Testis (tissue), 3 donors: Measurements from ENCODE around the gene SMARCB1. TPM values are rescaled to one million over a fixed set of nuclear protein-coding genes. Genes with fewer than 3 reads are reported as not detected.

ENCODE experiments used
- DNase-seq: peaks from one replicate; pipeline ENCODE4 v3.0.0-alpha.2; 2019
- H3K27ac ChIP-seq, 2 donors: fragments of 200-600 bp; sonication (generic); one replicate each; pipeline ENCODE4 v1.5.1; 2019
- H3K27me3 ChIP-seq: fragments of 200-600 bp; sonication (generic); one replicate; pipeline ENCODE4 v1.5.1; 2019
- H3K36me3 ChIP-seq: fragments of 200-600 bp; sonication (generic); one replicate; pipeline ENCODE4 v1.5.1; 2017; ENCODE audit warnings: low read depth; ENCODE audit errors: missing control alignments
- H3K4me1 ChIP-seq: fragments of 200-600 bp; sonication (generic); one replicate; pipeline ENCODE4 v1.5.1; 2019
- H3K4me3 ChIP-seq, 2 donors: fragments of 200-600 bp; sonication (generic); one replicate each; pipeline ENCODE4 v1.5.1; 2017 to 2019
- H3K9me3 ChIP-seq: fragments of 200-600 bp; sonication (generic); one replicate; pipeline ENCODE4 v1.5.1; 2017
- CTCF ChIP-seq, 3 experiments: fragments of 450-650 bp in 2 of 3; fragments of 200-600 bp in 1 of 3; sonication (generic) in 1 of 3; IDR thresholded peaks; one replicate each; pipeline ENCODE4 v1.5.1; 2016 to 2019; ENCODE audit warnings: antibody characterized with exemption in 3 of 3, mild to moderate bottlenecking in 2 of 3, moderate library complexity in 1 of 3
- POLR2A ChIP-seq: fragments of 450-650 bp; IDR thresholded peaks from one replicate; pipeline ENCODE4 v1.6.1; 2017; ENCODE audit warnings: antibody characterized with exemption, mild to moderate bottlenecking, moderate library complexity
- WGBS, 2 donors: methylation state at CpG; one replicate each; pipeline ENCODE4 v1.1.5; 2018; 5-methylcytosine and 5-hydroxymethylcytosine counted together
- intact Hi-C: fragments of 100-400 bp; cut with DNase I; formaldehyde crosslinking; loops from one replicate; pipeline ENCODE4 v1.15.1; 2023; ENCODE audit warnings: low total_unique reads
- polyA plus RNA-seq: library from polyadenylated mRNA; stranded (reverse); fragments of 350-450 nt; fragmentation: Illumina TruSeq; extraction: RNeasy Lipid Tissue Mini Kit (QIAGEN cat#74804); gene quantifications from one replicate; pipeline ENCODE4 v1.2.3, GENCODE V29; 2014; ENCODE audit warnings: low read depth, low replicate concordance; ENCODE audit not compliant: insufficient read depth
- total RNA-seq, 2 donors: library from RNA; depleted of rRNA; stranded (reverse); fragments of >200 nt; gene quantifications; one replicate each; pipeline ENCODE4 v1.2.3, GENCODE V29; 2016

Gene SMARCB1
- total and polyA plus RNA-seq, 3 donors from 2014 or later, result 158 to 165 (median 160) TPM

GRCh38 chr22:23804781-23805291 lies 18.1 kb downstream of the SMARCB1 start:
- Histone ChIP-seq H3K27me3 (no peaks in the 10 kb centered on the region), H3K36me3 (no peaks in the 10 kb centered on the region), H3K9me3 (no peaks in the 10 kb centered on the region), H3K4me3 (no peak overlapping the region), H3K4me1 (peaks cover 3% of the 10 kb centered on the region), H3K27ac (peak overlapping the region; percentile 18 to 53)
- TF ChIP-seq CTCF (IDR thresholded peaks at IDR 0.05) (no peak), POLR2A (no peak)
- intact Hi-C loops, result no loop called here
- peak; percentile 81 for DNase-seq
- WGBS, 2 donors, result 51 to 81% methylated on average over 11 to 12 of the region's 12 CpGs

GRCh38 chr22:23806837-23807236 lies 20.1 kb downstream of the SMARCB1 start:
- H3K4me1 ChIP-seq, result peaks cover 3% of the 10 kb centered on the region
- intact Hi-C loops, result no loop called here
- DNase-seq, result no peak
- peak overlapping the region; percentile 25 to 44 for H3K27ac ChIP-seq
- 96 to 100% methylated on average over 1 of the region's 1 CpG for WGBS, 2 donors
- no peaks in the 10 kb centered on the region for H3K9me3 ChIP-seq
- H3K27me3 ChIP-seq, result no peaks in the 10 kb centered on the region
- no peak for TF ChIP-seq POLR2A
- no peak for TF ChIP-seq CTCF (IDR thresholded peaks at IDR 0.05)
- H3K36me3 ChIP-seq, result no peaks in the 10 kb centered on the region
- H3K4me3 ChIP-seq, result no peak overlapping the region

- Histone ChIP-seq H3K27me3 (no peaks in the 10 kb centered on the region), H3K4me3 (no peak overlapping the region), H3K9me3 (no peaks in the 10 kb centered on the region), H3K36me3 (no peaks in the 10 kb centered on the region), H3K27ac (no peak overlapping the region), H3K4me1 (no peaks in the 10 kb centered on the region)
- DNase-seq, result no peak
- TF ChIP-seq POLR2A (no peak), CTCF (IDR thresholded peaks at IDR 0.05) (no peak)
- intact Hi-C loops, result no loop called here
- WGBS, 2 donors, result 96 to 98% methylated on average over 4 of the region's 4 CpGs
These were observed 25.6 kb downstream of the SMARCB1 start for GRCh38 chr22:23812378-23812777.

GRCh38 chr22:23815541-23816155 lies 28.9 kb downstream of the SMARCB1 start:
- Histone ChIP-seq H3K27ac (no peak overlapping the region), H3K9me3 (no peaks in the 10 kb centered on the region), H3K4me1 (no peaks in the 10 kb centered on the region), H3K27me3 (no peaks in the 10 kb centered on the region), H3K36me3 (no peaks in the 10 kb centered on the region), H3K4me3 (no peak overlapping the region)
- no peak for TF ChIP-seq POLR2A
- TF ChIP-seq CTCF (IDR thresholded peaks at IDR 0.05), result no peak
- WGBS, 2 donors, result 72 to 81% methylated on average over 9 to 10 of the region's 10 CpGs
- intact Hi-C loops, result no loop called here
- DNase-seq, result no peak
